H1 (cell line): Measurements from ENCODE around the gene ADAM23. TPM values are rescaled to one million over a fixed set of nuclear protein-coding genes. Genes with fewer than 3 reads are reported as not detected.

ENCODE experiments used
- USF2 ChIP-seq: IDR thresholded peaks from 2 replicates; pipeline ENCODE4 v1.6.1; 2011; ENCODE audit warnings: low read length, improper control_type of control experiment
- polyA plus RNA-seq, 7 experiments: library from polyadenylated mRNA; depleted of rRNA in 3 of 7; stranded (reverse) in 5 of 7; unstranded in 2 of 7; fragments of >200 nt in 5 of 7; fragments of 200-250 nt in 2 of 7; gene quantifications; 1 replicate in 5 of 7; 2 replicates in 1 of 7; 4 replicates in 1 of 7; pipeline versions ENCODE4 v1.2.1 to v1.2.3, GENCODE V29; 2011 to 2013; ENCODE audit warnings: missing spikeins in 2 of 7, mixed read lengths in 2 of 7
- total RNA-seq: library from RNA; stranded (reverse); fragmentation: NEBNext Ultra II Directional; extraction: Animal tissue kit (Norgen Biotek cat#: 25700); gene quantifications from 2 replicates; pipeline ENCODE4 v1.2.1, GENCODE V29; 2021

ADAM23 gene
- total and polyA plus RNA-seq, 2 of the 8 experiments (the other 6 are each of a cell fraction or from before 2014, with no cell fraction given) = 9.9 to 20.8 TPM

GRCh38 chr2:206478340-206478739, 35.0 kb downstream of the ADAM23 start (continued):
- TF ChIP-seq USF2 = no peak
